Measurements from ENCODE around the gene CACNA1F.

GRCh38 chrX:49192722-49193328 lies 40.3 kb downstream of the CACNA1F start:
- no peak for TF ChIP-seq PPARA (CRISPR knock-in tag; IDR thresholded peaks at IDR 0.05; ENCODE audit: borderline replicate concordance)
- no peak for TF ChIP-seq ZFP3 (CRISPR knock-in tag; IDR thresholded peaks at IDR 0.05)
- TF ChIP-seq CSDC2 (CRISPR knock-in tag; IDR thresholded peaks at IDR 0.05), result no peak
- TF ChIP-seq CREB5 (CRISPR knock-in tag; IDR thresholded peaks at IDR 0.05; ENCODE audit: low read depth), result no peak
- TF ChIP-seq ZFP30 (CRISPR knock-in tag; IDR thresholded peaks at IDR 0.05), result no peak
- TF ChIP-seq BACH2 (CRISPR knock-in tag; IDR thresholded peaks at IDR 0.05; ENCODE audit: borderline replicate concordance), result no peak
- no peak for TF ChIP-seq ARNTL (CRISPR knock-in tag; IDR thresholded peaks at IDR 0.05; ENCODE audit: borderline replicate concordance, low read depth)
- no peak for TF ChIP-seq RARB (CRISPR knock-in tag; IDR thresholded peaks at IDR 0.05)

Data from SK-N-SH treated with all-trans-retinoic acid at 6 μM for 48 hours (cell line).